HG03460 (cell line): Measurements from ENCODE around the gene TMEM53.
"Not testable (repeated sequence)": the region's sequence is repeated elsewhere in the genome, so short reads cannot be mapped to it uniquely, and the experiment has no call there.

Experiments
- ATAC-seq: cut with Tn5 transposase; IDR thresholded peaks from one replicate; pipeline ENCODE4 v1.9.1; 2021; ENCODE audit not compliant: unreplicated experiment

Gene TMEM53

GRCh38 chr1:44673675-44674112, 587 bp downstream of the TMEM53 start:
- ATAC-seq = no peak

- no peak for ATAC-seq
Measured at GRCh38 chr1:44672961-44673674, 1.2 kb downstream of the TMEM53 start.

GRCh38 chr1:44672254-44672955, 1.9 kb downstream of the TMEM53 start:
- no peak for ATAC-seq

GRCh38 chr1:44670751-44671640, 3.3 kb downstream of the TMEM53 start:
- no peak for ATAC-seq

- not testable (repeated sequence) for ATAC-seq
Measured at GRCh38 chr1:44666719-44667118, 7.6 kb downstream of the TMEM53 start.

- no peak for ATAC-seq
Measured at GRCh38 chr1:44664730-44665370, 9.4 kb downstream of the TMEM53 start.

GRCh38 chr1:44663417-44663816, 10.9 kb downstream of the TMEM53 start:
- ATAC-seq = no peak

- ATAC-seq = no peak
Measured at GRCh38 chr1:44662683-44663030, 11.6 kb downstream of the TMEM53 start.

- no peak for ATAC-seq
Measured at GRCh38 chr1:44661781-44662682, 12.2 kb downstream of the TMEM53 start.

GRCh38 chr1:44660176-44660575, 14.1 kb downstream of the TMEM53 start:
- no peak for ATAC-seq

GRCh38 chr1:44659566-44659965, 14.7 kb downstream of the TMEM53 start:
- ATAC-seq = no peak

- ATAC-seq = no peak
Measured at GRCh38 chr1:44655609-44656008, 18.7 kb downstream of the TMEM53 start.

- no peak for ATAC-seq
Measured at GRCh38 chr1:44654621-44655187, 19.6 kb downstream of the TMEM53 start.

- no peak for ATAC-seq
Measured at GRCh38 chr1:44653107-44653964, 20.9 kb downstream of the TMEM53 start.

- ATAC-seq = peak; percentile 66
Measured at GRCh38 chr1:44652445-44653106, 21.7 kb downstream of the TMEM53 start.

GRCh38 chr1:44651069-44651468, 23.2 kb downstream of the TMEM53 start:
- no peak for ATAC-seq

GRCh38 chr1:44650159-44650831, 24.0 kb downstream of the TMEM53 start:
- ATAC-seq = no peak

GRCh38 chr1:44649788-44650158, 24.5 kb downstream of the TMEM53 start:
- no peak for ATAC-seq
